Vagina (tissue), 2 donors: Measurements from ENCODE around the gene STK35. TPM values are rescaled to one million over a fixed set of nuclear protein-coding genes. Genes with fewer than 3 reads are reported as not detected.
A peak's percentile ranks its signal among the peaks of the same experiment; 100 is the strongest.
"Not testable (repeated sequence)": the region's sequence is repeated elsewhere in the genome, so short reads cannot be mapped to it uniquely, and the experiment has no call there.

ENCODE experiments used
- DNase-seq, 2 donors: peaks; one replicate each; pipeline ENCODE4 v3.0.0-alpha.2; 2017; ENCODE audit errors: extremely low spot score in 2 of 2
- H3K27ac ChIP-seq: fragments of 200-600 bp; sonication (generic); one replicate; pipeline ENCODE4 v1.5.1; 2019
- H3K27me3 ChIP-seq: fragments of 200-600 bp; sonication (generic); one replicate; pipeline ENCODE4 v1.5.1; 2019
- H3K36me3 ChIP-seq, 2 donors: fragments of 200-600 bp; sonication (generic); one replicate each; pipeline ENCODE4 v1.5.1; 2017 to 2019
- H3K4me1 ChIP-seq: fragments of 200-600 bp; sonication (generic); one replicate; pipeline ENCODE4 v1.5.1; 2019
- H3K4me3 ChIP-seq, 2 donors: fragments of 200-600 bp; sonication (generic); 1 replicate in 1 of 2; 2 replicates in 1 of 2; pipeline ENCODE4 v1.5.1; 2016 to 2019
- H3K9me3 ChIP-seq: fragments of 200-600 bp; sonication (generic); one replicate; pipeline ENCODE4 v1.5.1; 2019
- POLR2A ChIP-seq, 2 donors: fragments of 450-650 bp; IDR thresholded peaks; one replicate each; pipeline ENCODE4 v1.6.1; 2017; ENCODE audit warnings: antibody characterized with exemption in 2 of 2, mild to moderate bottlenecking in 2 of 2, moderate library complexity in 2 of 2
- POLR2AphosphoS5 ChIP-seq, 2 donors: sonication (generic); formaldehyde crosslinking; IDR thresholded peaks; one replicate each; pipeline ENCODE4 v1.9.0; 2017; ENCODE audit warnings: antibody characterized with exemption in 2 of 2, mild to moderate bottlenecking in 2 of 2, low read depth in 1 of 2; ENCODE audit not compliant: insufficient read depth in 1 of 2
- intact Hi-C: fragments of 100-400 bp; cut with DNase I; formaldehyde crosslinking; loops from one replicate; pipeline ENCODE4 v1.15.1; 2023
- total RNA-seq: library from RNA; depleted of rRNA; stranded (reverse); fragments of >200 nt; gene quantifications from one replicate; pipeline ENCODE4 v1.2.3, GENCODE V29; 2016
- TF ChIP-seq, protein P1 (sequence below), 3 experiments: fragments of 450-650 bp in 2 of 3; fragments of 200-600 bp in 1 of 3; sonication (generic) in 1 of 3; IDR thresholded peaks; one replicate each; pipeline ENCODE4 v1.5.1; 2017 to 2019; ENCODE audit warnings: antibody characterized with exemption in 3 of 3, mild to moderate bottlenecking in 2 of 3, moderate library complexity in 2 of 3

The STK35 gene
- total RNA-seq, 1 donor from 2014 or later, result 11.5 TPM

- DNase-seq, result no peak
- intact Hi-C loops, result no loop called here
- TF ChIP-seq POLR2AphosphoS5 (IDR thresholded peaks at IDR 0.05; ENCODE audit: insufficient read depth in 1 of 2, low read depth in 1 of 2) (no peak), POLR2A (IDR thresholded peaks at IDR 0.05) (no peak)
- TF ChIP-seq, protein P1, sequence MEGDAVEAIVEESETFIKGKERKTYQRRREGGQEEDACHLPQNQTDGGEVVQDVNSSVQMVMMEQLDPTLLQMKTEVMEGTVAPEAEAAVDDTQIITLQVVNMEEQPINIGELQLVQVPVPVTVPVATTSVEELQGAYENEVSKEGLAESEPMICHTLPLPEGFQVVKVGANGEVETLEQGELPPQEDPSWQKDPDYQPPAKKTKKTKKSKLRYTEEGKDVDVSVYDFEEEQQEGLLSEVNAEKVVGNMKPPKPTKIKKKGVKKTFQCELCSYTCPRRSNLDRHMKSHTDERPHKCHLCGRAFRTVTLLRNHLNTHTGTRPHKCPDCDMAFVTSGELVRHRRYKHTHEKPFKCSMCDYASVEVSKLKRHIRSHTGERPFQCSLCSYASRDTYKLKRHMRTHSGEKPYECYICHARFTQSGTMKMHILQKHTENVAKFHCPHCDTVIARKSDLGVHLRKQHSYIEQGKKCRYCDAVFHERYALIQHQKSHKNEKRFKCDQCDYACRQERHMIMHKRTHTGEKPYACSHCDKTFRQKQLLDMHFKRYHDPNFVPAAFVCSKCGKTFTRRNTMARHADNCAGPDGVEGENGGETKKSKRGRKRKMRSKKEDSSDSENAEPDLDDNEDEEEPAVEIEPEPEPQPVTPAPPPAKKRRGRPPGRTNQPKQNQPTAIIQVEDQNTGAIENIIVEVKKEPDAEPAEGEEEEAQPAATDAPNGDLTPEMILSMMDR (IDR thresholded peaks at IDR 0.05), result no peak
These were observed 65.5 kb downstream of the STK35 start for GRCh38 chr20:2167112-2167511.

DNA sequence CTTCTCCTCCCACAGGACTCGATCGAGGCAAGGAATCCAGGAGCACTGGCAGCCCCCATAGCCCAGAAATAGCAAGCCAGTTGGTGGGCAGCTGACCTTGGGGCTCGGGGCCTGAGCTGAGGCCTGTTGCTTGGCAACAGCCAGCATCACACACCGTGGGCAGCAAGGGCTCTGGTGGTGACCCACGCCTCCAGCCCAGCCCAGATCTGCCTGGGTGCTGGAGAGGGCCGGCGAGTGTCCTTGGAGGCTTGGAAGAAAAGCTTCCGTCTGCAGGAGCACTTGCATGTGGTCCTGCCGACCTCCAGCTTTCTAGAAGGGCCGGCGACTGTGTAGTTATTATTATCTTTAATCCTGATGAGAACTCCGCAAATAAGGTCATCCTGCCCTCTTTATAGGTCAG is 67.3 kb downstream of the STK35 start:
- Histone ChIP-seq H3K4me1 (no peaks in the 10 kb centered on the region), H3K27ac (no peak overlapping the region), H3K4me3 (no peak overlapping the region), H3K9me3 (no peaks in the 10 kb centered on the region), H3K27me3 (no peaks in the 10 kb centered on the region), H3K36me3 (no peaks in the 10 kb centered on the region)
- TF ChIP-seq, protein P1 (IDR thresholded peaks at IDR 0.05), result no peak
- no peak for TF ChIP-seq POLR2A (IDR thresholded peaks at IDR 0.05)
- DNase-seq, result peak in 1 of 2 donors; percentile 40
- intact Hi-C loops, result no loop called here

More at GRCh38 chr20:2167112-2167511, 65.5 kb downstream of the STK35 start:
- Histone ChIP-seq H3K36me3 (no peaks in the 10 kb centered on the region), H3K27ac (no peak overlapping the region), H3K9me3 (no peaks in the 10 kb centered on the region), H3K27me3 (no peaks in the 10 kb centered on the region), H3K4me1 (no peaks in the 10 kb centered on the region), H3K4me3 (no peak overlapping the region)

GRCh38 chr20:2169456-2170088 is 67.9 kb downstream of the STK35 start:
- intact Hi-C loops, result loop anchor here (5.0 kb wide), 1 partner anchor 202 kb away; no protein-coding TSS in a partner anchor
- Histone ChIP-seq H3K27ac (no peak overlapping the region), H3K4me3 (no peak overlapping the region), H3K9me3 (no peaks in the 10 kb centered on the region), H3K4me1 (no peaks in the 10 kb centered on the region), H3K36me3 (no peaks in the 10 kb centered on the region), H3K27me3 (no peaks in the 10 kb centered on the region)
- TF ChIP-seq, protein P1 (IDR thresholded peaks at IDR 0.05), result no peak
- TF ChIP-seq POLR2AphosphoS5 (IDR thresholded peaks at IDR 0.05; ENCODE audit: insufficient read depth in 1 of 2, low read depth in 1 of 2), result no peak
- TF ChIP-seq POLR2A (IDR thresholded peaks at IDR 0.05), result no peak
- peak in 1 of 2 donors; percentile 64 for DNase-seq

DNA sequence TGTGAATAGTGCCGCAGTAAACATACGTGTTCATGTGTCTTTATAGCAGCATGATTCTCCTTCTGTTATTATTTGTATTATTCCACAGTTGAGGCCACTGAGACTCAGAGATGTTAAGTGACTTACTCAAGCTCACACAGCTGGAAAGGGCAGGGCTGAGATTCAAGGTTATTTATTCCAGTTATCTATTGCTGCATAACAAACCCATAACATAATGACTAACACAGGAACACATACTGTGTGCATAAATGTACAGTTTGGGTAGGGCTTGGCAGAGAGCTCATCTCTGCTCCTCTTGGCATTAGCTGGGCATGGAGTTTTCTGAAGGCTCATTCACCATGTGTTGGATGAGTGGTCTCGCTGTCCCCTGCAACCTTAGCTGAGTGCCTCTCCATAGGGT is 68.8 kb downstream of the STK35 start:
- no peak for TF ChIP-seq POLR2A (IDR thresholded peaks at IDR 0.05)
- TF ChIP-seq, protein P1 (IDR thresholded peaks at IDR 0.05), result no peak
- no peak for TF ChIP-seq POLR2AphosphoS5 (IDR thresholded peaks at IDR 0.05; ENCODE audit: insufficient read depth in 1 of 2, low read depth in 1 of 2)
- Histone ChIP-seq H3K27ac (no peak overlapping the region), H3K36me3 (no peaks in the 10 kb centered on the region), H3K27me3 (no peaks in the 10 kb centered on the region), H3K4me1 (no peaks in the 10 kb centered on the region), H3K9me3 (no peaks in the 10 kb centered on the region), H3K4me3 (no peak overlapping the region)
- no peak for DNase-seq
- intact Hi-C loops, result loop anchor here (5.0 kb wide), 1 partner anchor 203 kb away; no protein-coding TSS in a partner anchor

- Histone ChIP-seq H3K4me1 (no peaks in the 10 kb centered on the region), H3K9me3 (no peaks in the 10 kb centered on the region), H3K36me3 (no peaks in the 10 kb centered on the region), H3K27me3 (no peaks in the 10 kb centered on the region), H3K27ac (no peak overlapping the region), H3K4me3 (no peak overlapping the region)
- TF ChIP-seq POLR2A (IDR thresholded peaks at IDR 0.05) (no peak), POLR2AphosphoS5 (IDR thresholded peaks at IDR 0.05; ENCODE audit: insufficient read depth in 1 of 2, low read depth in 1 of 2) (no peak)
- TF ChIP-seq, protein P1 (IDR thresholded peaks at IDR 0.05), result no peak
- no peak for DNase-seq
- intact Hi-C loops, result loop anchor here (5.0 kb wide), 1 partner anchor 204 kb away; no protein-coding TSS in a partner anchor
These were observed 69.7 kb downstream of the STK35 start for GRCh38 chr20:2171266-2171790.

DNA sequence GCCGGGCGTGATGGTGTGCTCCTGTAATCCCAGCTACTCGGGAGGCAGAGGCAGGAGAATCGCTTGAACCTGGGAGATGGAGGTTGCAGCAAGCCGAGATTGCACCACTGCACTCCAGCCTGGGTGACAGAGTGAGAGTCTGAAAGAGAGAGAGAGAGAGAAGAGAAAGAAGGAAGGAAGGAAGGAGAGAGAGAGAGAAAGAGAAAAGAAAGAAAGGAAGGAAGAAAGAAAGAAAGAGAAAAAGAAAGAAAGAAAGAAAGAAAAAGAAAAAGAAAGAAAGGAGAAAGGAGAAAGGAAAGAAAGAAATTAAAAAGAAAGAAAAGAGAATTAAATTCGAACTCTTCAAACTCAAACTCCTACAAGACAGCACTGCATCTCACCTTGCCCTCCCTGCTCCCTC is 70.2 kb downstream of the STK35 start:
- intact Hi-C loops, result loop anchor here (5.0 kb wide), 1 partner anchor 205 kb away; no protein-coding TSS in a partner anchor
- H3K4me3 ChIP-seq, H3K4me1 ChIP-seq, H3K36me3 ChIP-seq, H3K27me3 ChIP-seq, H3K9me3 ChIP-seq, H3K27ac ChIP-seq, DNase-seq: not testable (repeated sequence)
